Stomach smooth muscle (tissue), 2 donors: Measurements from ENCODE around the gene EPHA4.

Source experiments
- H3K27ac ChIP-seq: one replicate; pipeline ENCODE4 v1.7.0; 2013; ENCODE audit warnings: mild to moderate bottlenecking, low read length, inconsistent platforms
- H3K27me3 ChIP-seq, 2 donors: one replicate each; pipeline ENCODE4 v1.7.0; 2013; ENCODE audit warnings: low read length in 2 of 2; ENCODE audit not compliant: insufficient read depth in 2 of 2, control insufficient read depth in 1 of 2
- H3K36me3 ChIP-seq, 2 donors: one replicate each; pipeline ENCODE4 v1.7.0; 2013; ENCODE audit warnings: low read length in 2 of 2; ENCODE audit not compliant: control insufficient read depth in 2 of 2, insufficient read depth in 2 of 2
- H3K4me1 ChIP-seq: one replicate; pipeline ENCODE4 v1.7.0; 2013; ENCODE audit warnings: low read length; ENCODE audit not compliant: control insufficient read depth, insufficient read depth
- H3K4me3 ChIP-seq, 2 donors: one replicate each; pipeline ENCODE4 v1.7.0; 2013; ENCODE audit warnings: low read length in 2 of 2
- H3K9ac ChIP-seq, 2 donors: one replicate each; pipeline ENCODE4 v1.7.0; 2013; ENCODE audit warnings: low read length in 2 of 2, mild to moderate bottlenecking in 1 of 2
- H3K9me3 ChIP-seq, 2 donors: one replicate each; pipeline ENCODE4 v1.7.0; 2013; ENCODE audit warnings: low read length in 2 of 2; ENCODE audit not compliant: control insufficient read depth in 2 of 2
- donor health status: healthy.
- donor health status: Pancreatic carcinoma.

Gene EPHA4

GRCh38 chr2:221400411-221400810 lies 171.7 kb downstream of the EPHA4 start:
- Histone ChIP-seq H3K9me3 (peaks cover 3 to 6% of the 10 kb centered on the region in 2 donors), H3K27me3 (no peaks in the 10 kb centered on the region), H3K4me1 (no peaks in the 10 kb centered on the region), H3K36me3 (no peaks in the 10 kb centered on the region), H3K27ac (no peak overlapping the region), H3K4me3 (no peak overlapping the region), H3K9ac (no peak overlapping the region)

GRCh38 chr2:221399183-221399582 lies 172.9 kb downstream of the EPHA4 start:
- Histone ChIP-seq H3K27me3 (no peaks in the 10 kb centered on the region), H3K4me1 (no peaks in the 10 kb centered on the region), H3K4me3 (no peak overlapping the region), H3K9me3 (peaks cover 3 to 6% of the 10 kb centered on the region in 2 donors), H3K36me3 (no peaks in the 10 kb centered on the region), H3K27ac (no peak overlapping the region), H3K9ac (no peak overlapping the region)

GRCh38 chr2:221397187-221397586 lies 174.9 kb downstream of the EPHA4 start:
- H3K9me3 ChIP-seq: peaks cover 3 to 6% of the 10 kb centered on the region in 2 donors
- no peak overlapping the region for H3K4me3 ChIP-seq
- H3K4me1 ChIP-seq: no peaks in the 10 kb centered on the region
- H3K27ac ChIP-seq: no peak overlapping the region
- no peaks in the 10 kb centered on the region for H3K27me3 ChIP-seq
- H3K9ac ChIP-seq: no peak overlapping the region
- H3K36me3 ChIP-seq: no peaks in the 10 kb centered on the region

GRCh38 chr2:221392228-221392881 lies 179.7 kb downstream of the EPHA4 start:
- Histone ChIP-seq H3K9ac (no peak overlapping the region), H3K27me3 (no peaks in the 10 kb centered on the region), H3K4me1 (peaks cover 4% of the 10 kb centered on the region), H3K4me3 (no peak overlapping the region), H3K9me3 (no peaks in the 10 kb centered on the region), H3K27ac (no peak overlapping the region), H3K36me3 (no peaks in the 10 kb centered on the region)

- H3K27me3 ChIP-seq: no peaks in the 10 kb centered on the region
- H3K9ac ChIP-seq: no peak overlapping the region
- H3K36me3 ChIP-seq: no peaks in the 10 kb centered on the region
- no peak overlapping the region for H3K27ac ChIP-seq
- H3K4me3 ChIP-seq: no peak overlapping the region
- no peaks in the 10 kb centered on the region for H3K9me3 ChIP-seq
- peaks cover 4% of the 10 kb centered on the region for H3K4me1 ChIP-seq
These were observed 181.2 kb downstream of the EPHA4 start for GRCh38 chr2:221390878-221391277.

- H3K4me3 ChIP-seq: no peak overlapping the region
- H3K36me3 ChIP-seq: no peaks in the 10 kb centered on the region
- H3K27ac ChIP-seq: peak overlapping the region; percentile 8
- peak overlapping the region in 1 of 2 donors; percentile 7 for H3K9ac ChIP-seq
- peaks cover 4% of the 10 kb centered on the region for H3K4me1 ChIP-seq
- H3K27me3 ChIP-seq: no peaks in the 10 kb centered on the region
- H3K9me3 ChIP-seq: no peaks in the 10 kb centered on the region
These were observed 182.2 kb downstream of the EPHA4 start for GRCh38 chr2:221389904-221390303.

- H3K27ac ChIP-seq: no peak overlapping the region
- no peaks in the 10 kb centered on the region for H3K27me3 ChIP-seq
- H3K9ac ChIP-seq: no peak overlapping the region
These were observed 182.7 kb downstream of the EPHA4 start for GRCh38 chr2:221389421-221389820.

GRCh38 chr2:221388891-221389290 lies 183.2 kb downstream of the EPHA4 start:
- Histone ChIP-seq H3K4me3 (no peak overlapping the region), H3K27ac (no peak overlapping the region), H3K9me3 (no peaks in the 10 kb centered on the region), H3K27me3 (no peaks in the 10 kb centered on the region), H3K4me1 (peaks cover 4% of the 10 kb centered on the region), H3K36me3 (no peaks in the 10 kb centered on the region), H3K9ac (no peak overlapping the region)

More at GRCh38 chr2:221389421-221389820, 182.7 kb downstream of the EPHA4 start:
- H3K4me3 ChIP-seq: no peak overlapping the region
- H3K4me1 ChIP-seq: peaks cover 4% of the 10 kb centered on the region
- no peaks in the 10 kb centered on the region for H3K9me3 ChIP-seq
- H3K36me3 ChIP-seq: no peaks in the 10 kb centered on the region

- Histone ChIP-seq H3K9ac (no peak overlapping the region), H3K27me3 (no peaks in the 10 kb centered on the region), H3K4me1 (peaks cover 4% of the 10 kb centered on the region), H3K27ac (no peak overlapping the region), H3K4me3 (no peak overlapping the region), H3K36me3 (no peaks in the 10 kb centered on the region), H3K9me3 (no peaks in the 10 kb centered on the region)
These were observed 186.4 kb downstream of the EPHA4 start for GRCh38 chr2:221385716-221386115.

- H3K9me3 ChIP-seq: no peaks in the 10 kb centered on the region
- no peak overlapping the region for H3K4me3 ChIP-seq
- H3K9ac ChIP-seq: no peak overlapping the region
- no peak overlapping the region for H3K27ac ChIP-seq
- H3K36me3 ChIP-seq: no peaks in the 10 kb centered on the region
- no peaks in the 10 kb centered on the region for H3K4me1 ChIP-seq
- no peaks in the 10 kb centered on the region for H3K27me3 ChIP-seq
These were observed 190.1 kb downstream of the EPHA4 start for GRCh38 chr2:221381928-221382488.

GRCh38 chr2:221380686-221381085 lies 191.4 kb downstream of the EPHA4 start:
- H3K36me3 ChIP-seq: no peaks in the 10 kb centered on the region
- H3K27ac ChIP-seq: no peak overlapping the region
- no peaks in the 10 kb centered on the region for H3K27me3 ChIP-seq
- H3K9me3 ChIP-seq: no peaks in the 10 kb centered on the region
- no peak overlapping the region for H3K4me3 ChIP-seq
- H3K4me1 ChIP-seq: no peaks in the 10 kb centered on the region
- no peak overlapping the region for H3K9ac ChIP-seq
